Osteocyte (in vitro differentiated cells): Measurements from ENCODE around the gene TPCN2. TPM values are rescaled to one million over a fixed set of nuclear protein-coding genes. Genes with fewer than 3 reads are reported as not detected.

Experiments used
- DNase-seq: peaks from one replicate; pipeline ENCODE4 v3.0.0; 2021; ENCODE audit warnings: mixed read lengths; ENCODE audit not compliant: unreplicated experiment; ENCODE audit errors: extremely low spot score
- H3K27ac Mint-ChIP-seq: one replicate; pipeline ENCODE4 v1.8.0; 2021; ENCODE audit warnings: mild to moderate bottlenecking, mixed read lengths; ENCODE audit not compliant: unreplicated experiment
- H3K27me3 Mint-ChIP-seq: one replicate; pipeline ENCODE4 v1.8.0; 2021; ENCODE audit warnings: mixed read lengths; ENCODE audit not compliant: unreplicated experiment
- H3K36me3 Mint-ChIP-seq: one replicate; pipeline ENCODE4 v1.8.0; 2021; ENCODE audit warnings: mixed read lengths; ENCODE audit not compliant: unreplicated experiment
- H3K4me1 Mint-ChIP-seq: one replicate; pipeline ENCODE4 v1.8.0; 2021; ENCODE audit warnings: mixed read lengths; ENCODE audit not compliant: unreplicated experiment
- H3K4me3 Mint-ChIP-seq: one replicate; pipeline ENCODE4 v1.8.0; 2021; ENCODE audit warnings: mild to moderate bottlenecking, moderate library complexity, mixed read lengths; ENCODE audit not compliant: unreplicated experiment
- H3K9me3 Mint-ChIP-seq: one replicate; pipeline ENCODE4 v1.8.0; 2021; ENCODE audit warnings: mixed read lengths; ENCODE audit not compliant: unreplicated experiment
- total RNA-seq: library from RNA; stranded (reverse); gene quantifications from 2 replicates; pipeline ENCODE4 v1.2.1, GENCODE V29; 2021
- TF ChIP-seq, protein P1 (sequence below): fragments of 200-600 bp; sonication (generic); IDR thresholded peaks from 2 replicates; pipeline ENCODE4 v1.5.0; 2021; ENCODE audit warnings: antibody characterized with exemption, mild to moderate bottlenecking, moderate library complexity

TPCN2 gene
- total RNA-seq, 1 donor from 2014 or later: 22.4 TPM

DNA sequence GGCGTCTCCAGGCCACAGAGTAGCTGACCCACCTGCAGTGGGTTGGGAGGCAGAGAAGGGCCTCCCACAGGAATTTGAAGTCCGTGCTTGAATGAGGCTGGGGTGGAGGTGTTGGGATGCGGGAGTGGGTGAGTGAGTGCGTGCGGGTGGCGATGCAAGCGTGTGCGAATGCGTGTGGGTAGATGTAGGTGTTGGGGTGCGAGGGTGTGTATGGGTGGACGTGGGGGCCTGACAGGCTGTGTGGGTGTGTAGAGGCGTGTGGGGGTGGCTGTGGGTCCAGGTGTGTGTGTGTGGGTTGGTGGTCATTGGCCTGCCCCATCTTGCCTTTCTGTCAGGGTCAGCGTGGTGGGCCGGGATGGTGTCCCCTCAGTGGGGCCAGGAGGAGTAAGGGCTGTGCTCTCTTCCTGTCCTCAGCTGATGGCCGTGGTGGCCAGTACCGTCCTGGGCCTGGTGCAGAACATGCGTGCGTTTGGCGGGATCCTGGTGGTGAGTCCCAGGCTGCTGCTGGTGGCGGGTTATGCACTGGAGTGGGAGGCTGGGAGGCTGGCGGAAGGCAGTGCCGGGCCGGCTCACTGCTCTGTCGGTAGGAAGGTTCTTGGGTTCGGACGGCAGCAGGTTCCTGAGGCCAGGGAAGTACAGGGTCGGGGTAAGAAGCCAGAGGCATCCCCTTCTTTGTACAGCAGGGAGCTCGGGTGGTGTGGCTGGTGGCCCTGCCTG is 35.0 kb downstream of the TPCN2 start:
- Mint-ChIP-seq H3K36me3 (peaks cover 6% of the 10 kb centered on the region), H3K9me3 (no peaks in the 10 kb centered on the region), H3K27me3 (no peaks in the 10 kb centered on the region), H3K4me1 (peaks cover 19% of the 10 kb centered on the region), H3K27ac (no peak overlapping the region), H3K4me3 (no peak overlapping the region)
- no peak for DNase-seq
- TF ChIP-seq, protein P1, sequence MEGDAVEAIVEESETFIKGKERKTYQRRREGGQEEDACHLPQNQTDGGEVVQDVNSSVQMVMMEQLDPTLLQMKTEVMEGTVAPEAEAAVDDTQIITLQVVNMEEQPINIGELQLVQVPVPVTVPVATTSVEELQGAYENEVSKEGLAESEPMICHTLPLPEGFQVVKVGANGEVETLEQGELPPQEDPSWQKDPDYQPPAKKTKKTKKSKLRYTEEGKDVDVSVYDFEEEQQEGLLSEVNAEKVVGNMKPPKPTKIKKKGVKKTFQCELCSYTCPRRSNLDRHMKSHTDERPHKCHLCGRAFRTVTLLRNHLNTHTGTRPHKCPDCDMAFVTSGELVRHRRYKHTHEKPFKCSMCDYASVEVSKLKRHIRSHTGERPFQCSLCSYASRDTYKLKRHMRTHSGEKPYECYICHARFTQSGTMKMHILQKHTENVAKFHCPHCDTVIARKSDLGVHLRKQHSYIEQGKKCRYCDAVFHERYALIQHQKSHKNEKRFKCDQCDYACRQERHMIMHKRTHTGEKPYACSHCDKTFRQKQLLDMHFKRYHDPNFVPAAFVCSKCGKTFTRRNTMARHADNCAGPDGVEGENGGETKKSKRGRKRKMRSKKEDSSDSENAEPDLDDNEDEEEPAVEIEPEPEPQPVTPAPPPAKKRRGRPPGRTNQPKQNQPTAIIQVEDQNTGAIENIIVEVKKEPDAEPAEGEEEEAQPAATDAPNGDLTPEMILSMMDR: no peak

DNA sequence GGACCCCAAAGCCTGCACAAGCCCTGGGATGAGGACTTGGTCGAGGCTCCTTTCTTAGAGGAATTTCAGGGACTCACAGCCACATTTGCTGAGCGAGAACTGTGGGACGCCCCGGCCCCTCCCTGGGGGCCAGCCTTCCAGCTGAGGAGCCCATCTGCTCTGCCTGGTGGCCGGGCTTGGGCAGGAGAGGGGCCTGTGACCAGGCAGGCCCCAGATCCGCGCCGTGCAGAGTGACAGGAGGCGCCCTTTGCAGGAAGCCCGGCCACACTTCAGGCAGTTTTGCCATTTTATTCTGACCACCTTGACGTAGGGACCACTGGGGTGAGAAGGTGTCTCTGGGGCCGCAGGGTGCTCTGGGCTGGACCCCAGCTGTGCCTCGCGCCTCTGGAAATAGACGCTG is 35.6 kb downstream of the TPCN2 start:
- H3K36me3 Mint-ChIP-seq: peaks cover 9% of the 10 kb centered on the region
- H3K27ac Mint-ChIP-seq: no peak overlapping the region
- DNase-seq: no peak
- peaks cover 24% of the 10 kb centered on the region for H3K4me1 Mint-ChIP-seq
- H3K9me3 Mint-ChIP-seq: no peaks in the 10 kb centered on the region
- H3K27me3 Mint-ChIP-seq: no peaks in the 10 kb centered on the region
- H3K4me3 Mint-ChIP-seq: no peak overlapping the region
- TF ChIP-seq, protein P1: no peak

DNA sequence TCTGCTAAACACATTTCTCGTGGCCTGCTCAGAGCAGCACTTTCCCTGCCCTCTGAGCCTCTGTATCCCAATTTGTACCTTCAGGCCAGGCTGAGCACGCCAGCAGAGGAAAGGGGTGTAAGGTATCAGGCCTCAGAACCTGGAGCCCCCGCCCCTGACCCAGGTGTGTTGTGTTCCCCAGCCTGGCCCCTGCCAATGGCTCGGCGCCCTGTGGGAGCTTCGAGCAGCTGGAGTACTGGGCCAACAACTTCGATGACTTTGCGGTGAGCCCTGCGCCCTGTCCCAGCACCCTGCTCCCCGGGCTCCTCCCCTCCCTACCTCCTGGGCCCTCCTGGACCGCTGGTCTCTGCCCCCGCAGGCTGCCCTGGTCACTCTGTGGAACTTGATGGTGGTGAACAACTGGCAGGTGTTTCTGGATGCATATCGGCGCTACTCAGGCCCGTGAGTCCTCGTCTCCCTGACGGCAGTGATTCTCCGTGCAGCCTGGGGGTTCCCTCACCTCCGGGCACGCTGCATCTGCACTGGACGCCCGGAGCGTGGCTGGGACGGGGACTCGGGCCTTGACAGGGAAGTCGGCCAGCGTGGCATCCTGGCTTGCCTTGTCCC is 36.9 kb downstream of the TPCN2 start:
- no peak for DNase-seq
- no peak overlapping the region for H3K27ac Mint-ChIP-seq
- H3K27me3 Mint-ChIP-seq: no peaks in the 10 kb centered on the region
- peaks cover 9% of the 10 kb centered on the region for H3K36me3 Mint-ChIP-seq
- TF ChIP-seq, protein P1: no peak
- H3K9me3 Mint-ChIP-seq: no peaks in the 10 kb centered on the region
- peaks cover 15% of the 10 kb centered on the region for H3K4me1 Mint-ChIP-seq
- no peak overlapping the region for H3K4me3 Mint-ChIP-seq

DNA sequence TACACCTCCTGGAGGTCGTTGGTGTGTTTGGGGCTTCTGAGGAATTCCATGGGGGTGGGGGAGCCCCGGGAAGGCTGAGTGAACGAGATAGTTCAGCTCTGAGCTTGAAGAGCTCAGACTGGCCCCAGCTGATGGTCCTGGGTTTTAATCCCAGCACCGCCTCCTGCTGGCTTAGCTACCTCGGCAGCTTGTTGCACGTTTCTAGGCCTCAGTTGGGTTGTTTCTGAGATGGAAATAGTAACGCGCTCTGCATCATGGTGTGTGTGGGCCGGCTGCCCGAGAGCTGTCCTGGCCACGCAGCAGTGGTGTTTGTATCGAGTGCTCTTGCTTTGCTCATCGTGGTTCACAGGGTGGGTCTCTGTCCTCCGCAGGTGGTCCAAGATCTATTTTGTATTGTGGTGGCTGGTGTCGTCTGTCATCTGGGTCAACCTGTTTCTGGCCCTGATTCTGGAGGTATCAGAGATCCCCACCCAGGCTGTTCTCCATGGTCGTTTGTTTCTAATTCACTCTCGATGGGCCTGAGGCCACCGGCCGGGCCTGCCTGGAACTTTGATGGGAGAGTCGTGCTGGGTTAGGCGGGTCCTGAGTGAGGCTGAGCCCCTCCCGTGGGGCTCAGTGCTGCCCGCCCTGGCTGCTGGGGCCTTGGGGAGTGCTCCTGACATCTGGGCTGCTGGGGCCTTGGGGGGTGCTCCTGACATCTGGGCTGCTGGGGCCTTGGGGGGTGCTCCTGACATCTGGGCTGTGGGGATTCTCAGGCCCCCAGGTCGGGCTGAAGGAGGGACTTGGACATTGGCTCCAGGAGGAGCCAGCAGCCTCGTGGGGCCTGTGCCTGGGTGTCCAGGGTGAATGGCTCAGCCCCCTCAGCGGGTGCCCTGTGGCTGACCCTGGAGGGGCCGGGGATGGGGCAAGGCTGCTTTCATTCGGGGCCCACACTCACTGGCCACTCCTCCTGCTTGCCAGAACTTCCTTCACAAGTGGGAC is 37.7 kb downstream of the TPCN2 start:
- Mint-ChIP-seq H3K9me3 (no peaks in the 10 kb centered on the region), H3K36me3 (peaks cover 9% of the 10 kb centered on the region), H3K4me3 (no peak overlapping the region), H3K4me1 (peaks cover 12% of the 10 kb centered on the region), H3K27ac (no peak overlapping the region), H3K27me3 (no peaks in the 10 kb centered on the region)
- TF ChIP-seq, protein P1: no peak
- DNase-seq: no peak
